Measurements from ENCODE around the gene ARFGAP3.

Gene ARFGAP3

GRCh38 chr22:42814215-42814614, 42.9 kb downstream of the ARFGAP3 start:
- Histone ChIP-seq H3K9me3 (ENCODE audit: insufficient read depth, low read depth, low read length) (no peaks in the 10 kb centered on the region), H3K4me2 (ENCODE audit: low read depth, low read length, poor library complexity, severe bottlenecking) (no peak overlapping the region), H3K4me3 (ENCODE audit: low read length, poor library complexity, severe bottlenecking) (no peak overlapping the region), H3K4me1 (ENCODE audit: insufficient read depth, low read length, poor library complexity, severe bottlenecking) (no peaks in the 10 kb centered on the region), H3K79me2 (ENCODE audit: insufficient read depth, low read length) (no peaks in the 10 kb centered on the region), H3K27me3 (ENCODE audit: insufficient read depth, low read length, poor library complexity, severe bottlenecking) (no peaks in the 10 kb centered on the region), H2AFZ (ENCODE audit: low read length) (no peak overlapping the region), H3K9ac (ENCODE audit: low read depth, low read length, poor library complexity, severe bottlenecking) (no peak overlapping the region), H3K36me3 (ENCODE audit: insufficient read depth, low read length) (peaks cover 64% of the 10 kb centered on the region; the same call in 1 of the 2 replicates), H3K9me2 (replicated peaks; ENCODE audit: low read depth, low read length) (no peaks in the 10 kb centered on the region), H4K20me1 (ENCODE audit: insufficient read depth, low read length, poor library complexity, severe bottlenecking) (no peaks in the 10 kb centered on the region), H3F3A (ENCODE audit: low read depth) (no peaks in the 10 kb centered on the region)
- no peak for TF ChIP-seq EZH2phosphoT487 (IDR thresholded peaks at IDR 0.05; ENCODE audit: borderline replicate concordance)
- TF ChIP-seq, protein P1, sequence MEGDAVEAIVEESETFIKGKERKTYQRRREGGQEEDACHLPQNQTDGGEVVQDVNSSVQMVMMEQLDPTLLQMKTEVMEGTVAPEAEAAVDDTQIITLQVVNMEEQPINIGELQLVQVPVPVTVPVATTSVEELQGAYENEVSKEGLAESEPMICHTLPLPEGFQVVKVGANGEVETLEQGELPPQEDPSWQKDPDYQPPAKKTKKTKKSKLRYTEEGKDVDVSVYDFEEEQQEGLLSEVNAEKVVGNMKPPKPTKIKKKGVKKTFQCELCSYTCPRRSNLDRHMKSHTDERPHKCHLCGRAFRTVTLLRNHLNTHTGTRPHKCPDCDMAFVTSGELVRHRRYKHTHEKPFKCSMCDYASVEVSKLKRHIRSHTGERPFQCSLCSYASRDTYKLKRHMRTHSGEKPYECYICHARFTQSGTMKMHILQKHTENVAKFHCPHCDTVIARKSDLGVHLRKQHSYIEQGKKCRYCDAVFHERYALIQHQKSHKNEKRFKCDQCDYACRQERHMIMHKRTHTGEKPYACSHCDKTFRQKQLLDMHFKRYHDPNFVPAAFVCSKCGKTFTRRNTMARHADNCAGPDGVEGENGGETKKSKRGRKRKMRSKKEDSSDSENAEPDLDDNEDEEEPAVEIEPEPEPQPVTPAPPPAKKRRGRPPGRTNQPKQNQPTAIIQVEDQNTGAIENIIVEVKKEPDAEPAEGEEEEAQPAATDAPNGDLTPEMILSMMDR (conservative IDR thresholded peaks at IDR 0.05; ENCODE audit: low read length), result no peak

DNA sequence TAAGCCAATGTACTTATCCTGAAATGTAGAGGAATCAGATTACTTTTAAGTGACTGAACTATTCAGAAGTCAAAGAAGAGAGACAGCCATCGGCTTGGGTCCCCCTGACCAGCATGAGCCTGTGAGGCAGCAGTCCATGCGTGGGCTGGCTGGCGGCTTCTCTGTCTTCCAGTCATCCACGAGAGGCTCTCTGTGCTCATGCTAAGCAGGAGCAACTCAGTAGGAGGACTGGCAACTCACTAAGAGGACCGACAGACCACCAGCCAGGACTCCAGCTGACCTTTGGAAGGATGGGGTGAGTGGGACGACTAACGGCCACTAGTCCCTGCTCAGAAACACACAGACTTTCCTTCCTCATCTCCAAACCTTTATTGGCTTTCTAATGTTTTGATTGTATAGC, 43.6 kb downstream of the ARFGAP3 start:
- Histone ChIP-seq H3K9ac (ENCODE audit: low read depth, low read length, poor library complexity, severe bottlenecking) (no peak overlapping the region), H2AFZ (ENCODE audit: low read length) (no peak overlapping the region), H3K4me3 (ENCODE audit: low read length, poor library complexity, severe bottlenecking) (no peak overlapping the region), H3K4me2 (ENCODE audit: low read depth, low read length, poor library complexity, severe bottlenecking) (no peak overlapping the region), H3F3A (ENCODE audit: low read depth) (no peaks in the 10 kb centered on the region), H3K9me3 (ENCODE audit: insufficient read depth, low read depth, low read length) (no peaks in the 10 kb centered on the region), H3K4me1 (ENCODE audit: insufficient read depth, low read length, poor library complexity, severe bottlenecking) (no peaks in the 10 kb centered on the region), H4K20me1 (ENCODE audit: insufficient read depth, low read length, poor library complexity, severe bottlenecking) (no peaks in the 10 kb centered on the region), H3K79me2 (ENCODE audit: insufficient read depth, low read length) (no peaks in the 10 kb centered on the region), H3K9me2 (replicated peaks; ENCODE audit: low read depth, low read length) (no peaks in the 10 kb centered on the region), H3K36me3 (ENCODE audit: insufficient read depth, low read length) (peaks cover 66% of the 10 kb centered on the region), H3K27me3 (ENCODE audit: insufficient read depth, low read length, poor library complexity, severe bottlenecking) (no peaks in the 10 kb centered on the region)
- TF ChIP-seq, protein P1 (conservative IDR thresholded peaks at IDR 0.05; ENCODE audit: low read length), result no peak
- no peak for TF ChIP-seq EZH2phosphoT487 (IDR thresholded peaks at IDR 0.05; ENCODE audit: borderline replicate concordance)

DNA sequence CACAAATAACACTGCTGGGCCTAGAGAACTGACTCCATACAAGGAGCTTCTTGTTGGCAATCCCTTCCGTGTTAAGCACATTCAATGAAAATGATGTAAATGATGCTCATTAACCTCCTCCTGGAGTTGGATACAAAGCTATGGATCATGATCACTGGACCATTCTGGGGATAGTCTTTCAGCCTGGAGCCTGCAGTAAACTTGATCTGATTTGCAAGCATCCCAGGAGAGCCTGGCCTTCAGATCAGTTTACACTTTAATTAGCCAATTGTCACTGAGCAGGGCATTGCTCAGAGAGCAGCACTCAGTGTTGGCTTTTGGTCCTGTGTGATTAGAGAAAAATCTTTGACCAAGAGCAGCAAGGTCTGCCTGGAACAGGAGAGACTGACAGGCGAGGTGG, 45.6 kb downstream of the ARFGAP3 start:
- Histone ChIP-seq H3K36me3 (ENCODE audit: insufficient read depth, low read length) (peaks cover 71% of the 10 kb centered on the region), H3K4me1 (ENCODE audit: insufficient read depth, low read length, poor library complexity, severe bottlenecking) (peaks cover 2% of the 10 kb centered on the region), H3K27me3 (ENCODE audit: insufficient read depth, low read length, poor library complexity, severe bottlenecking) (no peaks in the 10 kb centered on the region), H3K9me3 (ENCODE audit: insufficient read depth, low read depth, low read length) (no peaks in the 10 kb centered on the region), H3K9me2 (replicated peaks; ENCODE audit: low read depth, low read length) (no peaks in the 10 kb centered on the region), H3K79me2 (ENCODE audit: insufficient read depth, low read length) (no peaks in the 10 kb centered on the region), H4K20me1 (ENCODE audit: insufficient read depth, low read length, poor library complexity, severe bottlenecking) (no peaks in the 10 kb centered on the region), H3K4me2 (ENCODE audit: low read depth, low read length, poor library complexity, severe bottlenecking) (no peak overlapping the region), H3K4me3 (ENCODE audit: low read length, poor library complexity, severe bottlenecking) (no peak overlapping the region), H2AFZ (ENCODE audit: low read length) (no peak overlapping the region), H3F3A (ENCODE audit: low read depth) (no peaks in the 10 kb centered on the region), H3K9ac (ENCODE audit: low read depth, low read length, poor library complexity, severe bottlenecking) (no peak overlapping the region)
- TF ChIP-seq EZH2phosphoT487 (IDR thresholded peaks at IDR 0.05; ENCODE audit: borderline replicate concordance), result no peak
- TF ChIP-seq, protein P1 (conservative IDR thresholded peaks at IDR 0.05; ENCODE audit: low read length), result no peak

Data from Loucy (cell line).